HUES48 (cell line): ENCODE measurements around the gene COL25A1.
"Not testable (repeated sequence)": the region's sequence is repeated elsewhere in the genome, so short reads cannot be mapped to it uniquely, and the experiment has no call there.

Experiments
- H3K27ac ChIP-seq: one replicate; pipeline ENCODE4 v1.7.0; 2013; ENCODE audit warnings: low read depth, low read length, inconsistent platforms
- H3K27me3 ChIP-seq: 2 replicates; pipeline ENCODE4 v1.6.1; 2013; ENCODE audit warnings: mild to moderate bottlenecking, low read length; ENCODE audit not compliant: control insufficient read depth, insufficient read depth
- H3K36me3 ChIP-seq: 2 replicates; pipeline ENCODE4 v1.6.1; 2013; ENCODE audit warnings: low read length; ENCODE audit not compliant: control insufficient read depth, insufficient read depth
- H3K4me1 ChIP-seq: 2 replicates; pipeline ENCODE4 v1.6.1; 2013; ENCODE audit warnings: mild to moderate bottlenecking, low read length; ENCODE audit not compliant: control insufficient read depth, insufficient read depth
- H3K4me3 ChIP-seq: 2 replicates; pipeline ENCODE4 v1.5.1; 2013; ENCODE audit warnings: mild to moderate bottlenecking, low read depth, low read length
- H3K9ac ChIP-seq: 2 replicates; pipeline ENCODE4 v1.6.1; 2013; ENCODE audit warnings: mild to moderate bottlenecking, low read depth, low read length, moderate library complexity
- H3K9me3 ChIP-seq: 2 replicates; pipeline ENCODE4 v1.6.1; 2013; ENCODE audit warnings: low read length; ENCODE audit not compliant: control insufficient read depth, insufficient read depth

The COL25A1 gene

DNA sequence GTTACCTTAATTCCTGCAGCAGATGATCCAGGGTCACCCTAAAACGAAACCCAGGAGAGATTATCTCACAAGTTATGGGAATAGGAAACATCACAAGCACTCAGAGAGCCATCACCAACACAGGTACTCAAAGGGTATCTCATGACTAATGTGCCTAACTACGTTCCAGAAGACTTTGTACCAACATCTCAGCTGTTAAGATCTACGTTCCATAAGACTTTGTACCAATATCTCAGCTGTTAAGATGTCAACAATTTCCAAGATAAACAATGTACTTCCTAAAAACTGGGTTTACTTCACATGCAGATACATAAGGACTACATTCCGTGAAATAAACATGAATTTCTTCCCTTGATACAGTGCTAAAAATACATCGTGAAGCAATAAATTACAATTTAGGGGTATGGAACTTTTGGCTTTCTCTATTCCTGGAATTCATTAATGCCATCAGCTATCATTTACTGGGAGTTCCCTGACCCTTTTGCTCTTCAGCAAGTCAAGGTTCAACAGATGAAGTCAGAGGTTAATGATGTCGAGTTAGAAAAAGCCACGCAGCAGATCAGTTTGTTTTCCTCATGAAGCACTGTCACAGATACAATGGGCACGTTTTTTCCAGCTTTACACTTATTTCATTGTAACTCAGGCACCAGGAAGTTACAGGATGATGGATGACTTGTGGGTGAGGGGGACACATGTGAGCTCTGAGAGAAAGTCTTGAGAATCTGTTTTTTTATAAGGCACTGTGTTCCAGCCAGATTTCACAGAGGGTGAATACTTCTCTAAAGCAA is 412.6 kb downstream of the COL25A1 start:
- Histone ChIP-seq H3K9ac (no peak overlapping the region), H3K4me1 (peaks cover 21% of the 10 kb centered on the region), H3K4me3 (no peak overlapping the region), H3K36me3 (no peaks in the 10 kb centered on the region), H3K27me3 (no peaks in the 10 kb centered on the region), H3K27ac (no peak overlapping the region), H3K9me3 (no peaks in the 10 kb centered on the region)

DNA sequence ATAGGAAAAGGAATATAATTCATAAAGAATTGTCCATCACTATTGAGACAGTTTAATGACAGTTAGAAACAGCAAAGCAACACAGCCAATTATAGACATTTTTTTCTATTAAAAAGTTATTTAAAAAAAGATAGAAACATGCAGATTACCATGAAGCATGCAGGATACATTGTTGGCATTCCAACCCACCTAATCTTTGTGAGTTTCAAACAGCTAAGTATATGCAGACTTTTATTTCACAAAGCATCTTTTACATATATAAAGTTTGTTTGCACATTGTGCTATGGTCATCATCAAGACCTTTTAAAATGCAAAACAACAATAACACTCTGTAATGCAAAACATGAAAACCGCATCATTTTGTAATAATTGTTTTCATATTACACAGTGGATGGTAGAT is 413.7 kb downstream of the COL25A1 start:
- Histone ChIP-seq H3K4me1 (peaks cover 21% of the 10 kb centered on the region), H3K36me3 (no peaks in the 10 kb centered on the region), H3K27ac (no peak overlapping the region), H3K9ac (no peak overlapping the region), H3K27me3 (no peaks in the 10 kb centered on the region), H3K9me3 (no peaks in the 10 kb centered on the region), H3K4me3 (no peak overlapping the region)

DNA sequence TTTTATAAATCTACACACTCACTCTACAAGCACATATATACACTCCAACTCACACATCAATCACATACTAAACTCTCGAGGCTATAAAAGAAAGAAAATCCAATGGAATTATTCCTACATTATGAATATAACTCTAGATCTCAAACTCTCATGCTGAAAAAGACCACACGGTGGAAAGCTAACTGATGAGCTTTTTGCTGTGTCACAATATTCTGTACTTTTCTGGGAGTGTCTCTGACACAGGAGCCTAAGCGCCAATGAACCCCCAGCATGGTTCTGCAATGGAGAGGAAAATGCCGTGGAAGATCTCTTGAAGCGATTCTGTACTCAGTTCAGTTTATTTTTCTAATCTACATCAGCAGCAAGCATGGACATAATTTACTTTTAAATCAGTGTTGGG is 415.4 kb downstream of the COL25A1 start:
- H3K27me3 ChIP-seq: no peaks in the 10 kb centered on the region
- H3K4me1 ChIP-seq: peaks cover 23% of the 10 kb centered on the region
- no peak overlapping the region for H3K27ac ChIP-seq
- H3K9me3 ChIP-seq: no peaks in the 10 kb centered on the region
- H3K36me3 ChIP-seq: no peaks in the 10 kb centered on the region
- no peak overlapping the region for H3K4me3 ChIP-seq
- H3K9ac ChIP-seq: no peak overlapping the region

DNA sequence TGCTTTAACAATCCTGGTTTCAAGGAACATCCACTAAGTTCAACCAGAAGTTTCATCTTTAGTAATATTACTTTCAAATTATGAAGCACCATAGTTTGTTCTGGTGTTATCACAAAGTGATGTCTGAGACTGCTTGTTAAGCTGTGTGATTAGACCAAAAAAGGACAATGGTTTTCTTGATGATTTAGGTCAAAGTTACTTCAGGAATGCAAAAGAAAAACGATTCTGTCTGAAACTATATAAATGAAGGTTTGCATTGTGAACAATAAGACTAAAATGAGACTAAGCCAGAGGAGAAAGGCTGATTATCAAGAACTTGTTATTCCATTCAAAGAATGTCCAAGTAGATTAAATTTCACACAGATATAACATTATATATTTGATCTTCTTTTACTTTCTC is 417.2 kb downstream of the COL25A1 start:
- peaks cover 28% of the 10 kb centered on the region for H3K4me1 ChIP-seq
- no peak overlapping the region for H3K9ac ChIP-seq
- no peaks in the 10 kb centered on the region for H3K9me3 ChIP-seq
- no peak overlapping the region for H3K27ac ChIP-seq
- no peak overlapping the region for H3K4me3 ChIP-seq
- H3K27me3 ChIP-seq: no peaks in the 10 kb centered on the region
- no peaks in the 10 kb centered on the region for H3K36me3 ChIP-seq

DNA sequence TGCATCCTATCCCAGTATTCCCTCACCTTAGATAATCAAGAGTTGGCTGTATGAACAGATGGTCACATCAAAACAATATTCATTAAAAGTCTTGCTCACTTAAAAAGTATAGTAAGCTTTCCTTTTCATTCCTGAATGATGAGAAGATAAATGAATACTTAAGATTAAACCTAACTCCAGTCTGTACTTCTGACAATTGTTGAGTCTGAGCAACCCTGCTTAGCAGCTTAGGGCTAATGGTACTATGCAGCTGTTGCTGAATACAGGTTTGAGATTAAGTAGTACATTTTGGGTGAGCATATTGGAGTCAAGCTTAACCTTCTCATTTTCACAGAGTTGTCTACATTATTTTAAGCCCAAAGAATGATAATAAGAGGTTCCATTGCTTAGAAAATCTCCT is 417.9 kb downstream of the COL25A1 start:
- Histone ChIP-seq H3K4me1 (peaks cover 28% of the 10 kb centered on the region), H3K9ac (no peak overlapping the region), H3K36me3 (no peaks in the 10 kb centered on the region), H3K9me3 (no peaks in the 10 kb centered on the region), H3K27me3 (no peaks in the 10 kb centered on the region), H3K4me3 (no peak overlapping the region), H3K27ac (no peak overlapping the region)

DNA sequence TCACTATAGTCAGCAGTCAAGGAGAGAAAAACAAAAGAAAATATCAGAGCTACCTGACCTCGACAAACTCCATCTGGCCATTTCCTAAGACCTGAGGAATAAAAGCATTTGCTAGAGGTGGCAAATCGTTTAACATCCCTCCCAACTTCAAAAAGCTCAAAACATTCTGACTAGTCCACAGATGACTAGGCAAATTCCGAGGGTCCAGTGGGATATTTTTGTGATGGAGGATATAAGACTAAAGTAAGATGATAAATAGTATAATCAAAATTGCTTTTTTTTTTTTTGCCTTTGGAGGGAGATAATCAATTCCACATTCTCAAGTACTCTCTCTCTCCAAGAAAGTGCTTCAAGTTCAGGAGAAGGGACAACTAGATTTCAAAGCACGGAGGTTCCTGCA is 420.5 kb downstream of the COL25A1 start:
- Histone ChIP-seq H3K4me3 (no peak overlapping the region), H3K36me3 (no peaks in the 10 kb centered on the region), H3K9me3 (no peaks in the 10 kb centered on the region), H3K4me1 (peaks cover 35% of the 10 kb centered on the region), H3K9ac (no peak overlapping the region), H3K27ac (no peak overlapping the region), H3K27me3 (no peaks in the 10 kb centered on the region)

DNA sequence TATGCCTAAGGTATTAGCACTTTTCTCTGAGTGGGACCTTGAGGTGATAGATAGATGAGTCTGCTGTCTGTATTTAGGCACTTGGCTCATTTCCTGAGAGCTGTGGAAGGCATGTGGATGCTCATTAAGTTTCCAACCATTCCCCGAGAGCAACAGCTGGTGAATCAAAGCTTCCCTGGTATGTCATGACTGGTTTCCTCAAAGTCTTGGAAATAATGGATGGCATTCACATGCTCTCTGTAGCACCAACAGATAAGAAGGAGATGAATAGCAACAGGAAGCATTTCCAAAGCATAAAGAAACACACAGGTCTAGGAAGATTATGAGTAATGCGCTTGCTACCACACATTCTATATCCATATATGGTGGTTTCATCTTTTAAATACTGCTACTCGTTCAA is 421.3 kb downstream of the COL25A1 start:
- Histone ChIP-seq H3K4me3 (no peak overlapping the region), H3K9ac (no peak overlapping the region), H3K27ac (no peak overlapping the region), H3K27me3 (no peaks in the 10 kb centered on the region), H3K36me3 (no peaks in the 10 kb centered on the region), H3K4me1 (peaks cover 40% of the 10 kb centered on the region), H3K9me3 (no peaks in the 10 kb centered on the region)

DNA sequence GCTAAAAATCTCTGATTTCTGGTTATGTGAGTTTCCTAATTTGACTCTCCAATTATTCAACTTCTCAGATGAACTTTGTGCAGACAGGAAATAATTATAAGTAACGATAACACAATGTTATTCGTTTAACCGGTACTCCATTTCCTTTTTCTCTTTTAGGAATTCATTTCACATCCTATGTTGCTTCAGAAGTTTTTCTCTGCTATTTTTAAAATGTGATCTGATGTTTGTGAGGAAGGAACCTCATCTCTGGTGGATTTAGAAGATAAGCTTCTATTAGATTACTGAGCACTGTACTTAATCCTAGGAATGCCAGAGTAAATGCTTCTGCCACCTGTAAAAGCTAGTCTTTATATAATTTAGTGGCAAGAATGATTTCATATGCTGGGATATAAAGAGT is 423.7 kb downstream of the COL25A1 start:
- Histone ChIP-seq H3K9me3 (no peaks in the 10 kb centered on the region), H3K4me1 (peaks cover 51% of the 10 kb centered on the region), H3K9ac (no peak overlapping the region), H3K27me3 (no peaks in the 10 kb centered on the region), H3K36me3 (no peaks in the 10 kb centered on the region), H3K27ac (peak overlapping the region; percentile 59), H3K4me3 (no peak overlapping the region)

DNA sequence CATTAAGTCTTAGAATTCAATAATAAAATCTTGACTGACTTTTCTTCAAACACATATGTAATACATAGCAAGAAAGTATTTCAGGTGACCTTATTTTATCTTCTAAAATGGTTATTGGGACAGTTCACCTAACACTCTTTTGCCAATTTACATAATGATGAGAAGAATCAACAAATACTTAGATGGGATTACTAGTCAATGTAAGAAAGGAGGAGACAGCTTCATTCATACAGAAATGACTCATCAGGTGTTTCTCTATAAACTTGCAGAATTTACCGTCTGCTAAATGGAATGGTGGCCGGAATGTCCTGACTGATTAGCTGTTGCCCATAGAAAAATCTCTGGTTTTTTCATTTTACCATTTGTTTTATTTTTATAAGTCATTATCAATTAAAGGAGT is 424.6 kb downstream of the COL25A1 start:
- no peaks in the 10 kb centered on the region for H3K27me3 ChIP-seq
- H3K27ac ChIP-seq: peak overlapping the region; percentile 77
- peak overlapping the region; percentile 20; the same call in 1 of the 2 replicates for H3K4me3 ChIP-seq
- no peaks in the 10 kb centered on the region for H3K36me3 ChIP-seq
- H3K9me3 ChIP-seq: no peaks in the 10 kb centered on the region
- no peak overlapping the region for H3K9ac ChIP-seq
- peaks cover 51% of the 10 kb centered on the region for H3K4me1 ChIP-seq

DNA sequence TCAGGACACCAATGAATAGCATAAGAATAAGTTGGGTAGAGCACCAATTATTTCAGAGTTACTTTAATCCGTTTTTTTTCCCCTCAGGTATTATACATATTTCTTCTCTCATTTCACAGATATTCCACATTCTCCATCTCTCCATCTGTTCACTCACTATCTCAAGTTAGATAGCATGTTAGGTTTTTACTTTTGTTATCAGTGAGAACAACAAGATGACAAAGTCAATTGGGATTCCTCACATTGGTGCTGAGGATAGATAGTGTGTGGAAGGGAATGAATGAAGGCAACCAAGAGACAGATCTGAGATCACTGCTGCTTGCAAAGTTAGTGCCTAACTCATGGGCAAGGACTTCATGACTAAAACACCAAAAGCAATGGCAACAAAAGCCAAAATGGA is 427.7 kb downstream of the COL25A1 start:
- Histone ChIP-seq H3K9ac (no peak overlapping the region), H3K4me3 (no peak overlapping the region), H3K27me3 (no peaks in the 10 kb centered on the region)

DNA sequence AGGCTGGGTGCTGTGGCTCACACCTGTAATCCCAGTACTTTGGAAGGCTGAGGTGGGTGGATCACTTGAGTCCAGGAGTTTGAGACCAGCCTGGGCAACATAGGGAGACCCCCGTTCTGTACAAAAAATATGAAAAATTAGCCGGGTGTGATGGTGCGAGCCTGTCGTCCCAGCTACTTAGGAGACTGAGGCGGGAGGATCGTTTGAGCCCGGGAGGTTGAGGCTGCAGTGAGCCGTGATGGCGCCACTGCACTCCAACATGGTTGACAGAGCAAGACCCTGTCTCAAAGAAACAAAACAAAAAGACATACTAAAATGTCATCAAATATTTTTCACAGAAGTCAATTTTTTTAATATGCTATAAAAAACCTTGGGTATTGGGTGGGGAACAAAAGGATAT is 432.5 kb downstream of the COL25A1 start:
- not testable (repeated sequence) for H3K27ac ChIP-seq, H3K9me3 ChIP-seq, H3K9ac ChIP-seq, H3K27me3 ChIP-seq, H3K4me3 ChIP-seq, H3K36me3 ChIP-seq
- peaks cover 11% of the 10 kb centered on the region for H3K4me1 ChIP-seq

More for the DNA sequence above, 427.7 kb downstream of the COL25A1 start:
- Histone ChIP-seq H3K9me3 (no peaks in the 10 kb centered on the region), H3K4me1 (peaks cover 37% of the 10 kb centered on the region), H3K27ac (no peak overlapping the region), H3K36me3 (no peaks in the 10 kb centered on the region)
